Muscle layer of colon (tissue), 2 donors: ENCODE data around the gene HSPA5.
A peak's percentile ranks its signal among the peaks of the same experiment; 100 is the strongest.
"Not testable (repeated sequence)": the region's sequence is repeated elsewhere in the genome, so short reads cannot be mapped to it uniquely, and the experiment has no call there.

ENCODE experiments used
- H3K27ac ChIP-seq: one replicate; pipeline ENCODE4 v1.7.0; 2013; ENCODE audit warnings: low read depth, mild to moderate bottlenecking, low read length, moderate library complexity
- H3K27me3 ChIP-seq, 2 donors: one replicate each; pipeline ENCODE4 v1.7.0; 2013; ENCODE audit warnings: low read length in 2 of 2, mild to moderate bottlenecking in 2 of 2; ENCODE audit not compliant: insufficient read depth in 2 of 2, control insufficient read depth in 1 of 2
- H3K36me3 ChIP-seq: one replicate; pipeline ENCODE4 v1.7.0; 2013; ENCODE audit warnings: mild to moderate bottlenecking, low read length; ENCODE audit not compliant: insufficient read depth
- H3K4me1 ChIP-seq: one replicate; pipeline ENCODE4 v1.7.0; 2013; ENCODE audit warnings: mild to moderate bottlenecking, low read length; ENCODE audit not compliant: insufficient read depth
- H3K4me3 ChIP-seq, 2 donors: one replicate each; pipeline ENCODE4 v1.7.0; 2013; ENCODE audit warnings: low read length in 2 of 2, low read depth in 1 of 2, mild to moderate bottlenecking in 1 of 2, moderate library complexity in 1 of 2
- H3K9ac ChIP-seq: one replicate; pipeline ENCODE4 v1.7.0; 2013; ENCODE audit warnings: low read length
- H3K9me3 ChIP-seq: one replicate; pipeline ENCODE4 v1.7.0; 2013; ENCODE audit warnings: mild to moderate bottlenecking, low read length
- donor health status: abdominal sarcoma.
- donor health status: Adenocarcinoma of cecum.

The HSPA5 gene

GRCh38 chr9:125240649-125240999 lies 519 bp downstream of the HSPA5 start:
- Histone ChIP-seq H3K27ac (peak overlapping the region; percentile 88), H3K4me3 (peak overlapping the region; percentile 88 to 98), H3K27me3 (no peaks in the 10 kb centered on the region), H3K36me3 (peaks cover 38% of the 10 kb centered on the region), H3K4me1 (peaks cover 49% of the 10 kb centered on the region), H3K9me3 (no peaks in the 10 kb centered on the region), H3K9ac (peak overlapping the region; percentile 47)

- H3K27me3 ChIP-seq: no peaks in the 10 kb centered on the region
- peaks cover 45% of the 10 kb centered on the region for H3K36me3 ChIP-seq
- no peaks in the 10 kb centered on the region for H3K9me3 ChIP-seq
- peak overlapping the region; percentile 47 for H3K9ac ChIP-seq
- H3K4me1 ChIP-seq: peaks cover 54% of the 10 kb centered on the region
- peak overlapping the region; percentile 88 to 98 for H3K4me3 ChIP-seq
- H3K27ac ChIP-seq: peak overlapping the region; percentile 88
Measured at GRCh38 chr9:125239631-125240597, 1.2 kb downstream of the HSPA5 start.

- H3K27me3 ChIP-seq: no peaks in the 10 kb centered on the region
- peak overlapping the region in 1 of 2 donors; percentile 38 for H3K4me3 ChIP-seq
- no peak overlapping the region for H3K27ac ChIP-seq
- peaks cover 57% of the 10 kb centered on the region for H3K4me1 ChIP-seq
- peaks cover 50% of the 10 kb centered on the region for H3K36me3 ChIP-seq
- peak overlapping the region; percentile 53 for H3K9ac ChIP-seq
- H3K9me3 ChIP-seq: no peaks in the 10 kb centered on the region
Measured at GRCh38 chr9:125238915-125239446, 2.2 kb downstream of the HSPA5 start.

- peaks cover 53% of the 10 kb centered on the region for H3K36me3 ChIP-seq
- no peaks in the 10 kb centered on the region for H3K27me3 ChIP-seq
- H3K4me3 ChIP-seq: peak overlapping the region in 1 of 2 donors; percentile 38
- H3K9me3 ChIP-seq: no peaks in the 10 kb centered on the region
- H3K9ac ChIP-seq: peak overlapping the region; percentile 53
- H3K4me1 ChIP-seq: peaks cover 57% of the 10 kb centered on the region
- no peak overlapping the region for H3K27ac ChIP-seq
Measured at GRCh38 chr9:125238127-125238914, 2.8 kb downstream of the HSPA5 start.

- not testable (repeated sequence) for H3K4me3 ChIP-seq, H3K27ac ChIP-seq
- H3K36me3 ChIP-seq: peaks cover 60% of the 10 kb centered on the region
Measured at GRCh38 chr9:125236520-125237159, 4.5 kb downstream of the HSPA5 start.

GRCh38 chr9:125235804-125236519 lies 5.2 kb downstream of the HSPA5 start:
- no peak overlapping the region for H3K27ac ChIP-seq
- H3K9me3 ChIP-seq: no peaks in the 10 kb centered on the region
- H3K27me3 ChIP-seq: no peaks in the 10 kb centered on the region
- peak overlapping the region; percentile 2 for H3K9ac ChIP-seq
- H3K36me3 ChIP-seq: peaks cover 60% of the 10 kb centered on the region
- no peak overlapping the region for H3K4me3 ChIP-seq
- H3K4me1 ChIP-seq: peaks cover 50% of the 10 kb centered on the region

More at GRCh38 chr9:125236520-125237159, 4.5 kb downstream of the HSPA5 start:
- not testable (repeated sequence) for H3K9ac ChIP-seq, H3K9me3 ChIP-seq, H3K27me3 ChIP-seq
- H3K4me1 ChIP-seq: peaks cover 50% of the 10 kb centered on the region

GRCh38 chr9:125234099-125234498 lies 7.0 kb downstream of the HSPA5 start:
- not testable (repeated sequence) for H3K9ac ChIP-seq, H3K9me3 ChIP-seq, H3K27me3 ChIP-seq, H3K4me3 ChIP-seq
- Histone ChIP-seq H3K4me1 (peaks cover 41% of the 10 kb centered on the region), H3K36me3 (peaks cover 68% of the 10 kb centered on the region), H3K27ac (peak overlapping the region; percentile 82)

GRCh38 chr9:125233678-125234077 lies 7.5 kb downstream of the HSPA5 start:
- no peaks in the 10 kb centered on the region for H3K27me3 ChIP-seq
- peaks cover 37% of the 10 kb centered on the region for H3K4me1 ChIP-seq
- no peak overlapping the region for H3K4me3 ChIP-seq
- peak overlapping the region; percentile 82 for H3K27ac ChIP-seq
- no peak overlapping the region for H3K9ac ChIP-seq
- H3K36me3 ChIP-seq: peaks cover 64% of the 10 kb centered on the region
- H3K9me3 ChIP-seq: no peaks in the 10 kb centered on the region

GRCh38 chr9:125227761-125228160 lies 13.4 kb downstream of the HSPA5 start:
- Histone ChIP-seq H3K27ac (no peak overlapping the region), H3K27me3 (no peaks in the 10 kb centered on the region), H3K9me3 (no peaks in the 10 kb centered on the region), H3K9ac (no peak overlapping the region), H3K36me3 (peaks cover 20% of the 10 kb centered on the region), H3K4me1 (no peaks in the 10 kb centered on the region), H3K4me3 (no peak overlapping the region)

GRCh38 chr9:125224858-125225257 lies 16.3 kb downstream of the HSPA5 start:
- peaks cover 16% of the 10 kb centered on the region for H3K36me3 ChIP-seq
- not testable (repeated sequence) for H3K27me3 ChIP-seq, H3K27ac ChIP-seq, H3K4me3 ChIP-seq, H3K9ac ChIP-seq, H3K4me1 ChIP-seq, H3K9me3 ChIP-seq
